GM04504 (cell line): Measurements from ENCODE around the gene CLSTN3.
A peak's percentile ranks its signal among the peaks of the same experiment; 100 is the strongest.

Source experiments
- DNase-seq: peaks from one replicate; pipeline ENCODE4 v3.0.0-alpha.2; 2012; ENCODE audit warnings: low read depth

The CLSTN3 gene

GRCh38 chr12:7129872-7130691, at the start of gene CLSTN3:
CLSTN3 (plus strand) TSS chr12:7130371; CDS start chr12:7130649, 278 bp downstream.
- peak; percentile 33 for DNase-seq

GRCh38 chr12:7081037-7081436, 49.1 kb upstream of the CLSTN3 start:
- no peak for DNase-seq

GRCh38 chr12:7083125-7083524, 47.0 kb upstream of the CLSTN3 start:
- no peak for DNase-seq

GRCh38 chr12:7089196-7089871, 40.8 kb upstream of the CLSTN3 start:
- DNase-seq, result no peak

GRCh38 chr12:7090222-7090998, 39.8 kb upstream of the CLSTN3 start:
- DNase-seq, result no peak

GRCh38 chr12:7091171-7091570, 39.0 kb upstream of the CLSTN3 start:
- no peak for DNase-seq

- DNase-seq, result no peak
Measured at GRCh38 chr12:7091660-7092228, 38.4 kb upstream of the CLSTN3 start.

- DNase-seq, result peak; percentile 76
Measured at GRCh38 chr12:7092229-7092985, 37.8 kb upstream of the CLSTN3 start, which contains the start of gene C1R. C1R (minus strand) TSS chr12:7092445; CDS start chr12:7092388, 57 bp downstream.

- DNase-seq, result no peak
Measured at GRCh38 chr12:7092986-7093460, 37.1 kb upstream of the CLSTN3 start.

- no peak for DNase-seq
Measured at GRCh38 chr12:7093486-7093885, 36.7 kb upstream of the CLSTN3 start.

- no peak for DNase-seq
Measured at GRCh38 chr12:7093892-7094291, 36.3 kb upstream of the CLSTN3 start.

- DNase-seq, result no peak
Measured at GRCh38 chr12:7096006-7096932, 33.9 kb upstream of the CLSTN3 start.

- no peak for DNase-seq
Measured at GRCh38 chr12:7096979-7097378, 33.2 kb upstream of the CLSTN3 start.

GRCh38 chr12:7099290-7099996, 30.7 kb upstream of the CLSTN3 start:
- no peak for DNase-seq

GRCh38 chr12:7100239-7100638, 29.9 kb upstream of the CLSTN3 start:
- DNase-seq, result no peak

GRCh38 chr12:7101047-7101693, 29.0 kb upstream of the CLSTN3 start:
- no peak for DNase-seq

GRCh38 chr12:7101694-7102131, 28.5 kb upstream of the CLSTN3 start:
- no peak for DNase-seq

GRCh38 chr12:7102582-7102981, 27.6 kb upstream of the CLSTN3 start:
- no peak for DNase-seq
